Osteoblast (primary cell): Measurements from ENCODE around the gene EPS8L2. TPM values are rescaled to one million over a fixed set of nuclear protein-coding genes. Genes with fewer than 3 reads are reported as not detected.
A peak's percentile ranks its signal among the peaks of the same experiment; 100 is the strongest.

Experiments
- DNase-seq: peaks from one replicate; pipeline ENCODE4 v3.0.0; 2011; ENCODE audit warnings: low spot score, mixed read lengths; ENCODE audit not compliant: insufficient read length; ENCODE audit errors: missing footprints
- H2AFZ ChIP-seq: 2 replicates; pipeline ENCODE4 v1.6.0; 2011; ENCODE audit warnings: mild to moderate bottlenecking, low read length
- H3K27ac ChIP-seq: 2 replicates; pipeline ENCODE4 v1.5.1; 2011; ENCODE audit warnings: mild to moderate bottlenecking, low read depth, low read length, moderate library complexity
- H3K27me3 ChIP-seq: 2 replicates; pipeline ENCODE4 v1.6.0; 2012; ENCODE audit warnings: mild to moderate bottlenecking, control low read depth, inconsistent platforms, low read length, moderate library complexity; ENCODE audit not compliant: insufficient read depth
- H3K36me3 ChIP-seq: 2 replicates; pipeline ENCODE4 v1.5.1; 2011; ENCODE audit warnings: mild to moderate bottlenecking, low read length, control low read depth, moderate library complexity; ENCODE audit not compliant: insufficient read depth
- H3K4me1 ChIP-seq: 2 replicates; pipeline ENCODE4 v1.5.1; 2011; ENCODE audit warnings: mild to moderate bottlenecking, low read length, control low read depth, moderate library complexity; ENCODE audit not compliant: insufficient read depth
- H3K4me2 ChIP-seq: 2 replicates; pipeline ENCODE4 v1.6.0; 2011; ENCODE audit warnings: mild to moderate bottlenecking, low read length; ENCODE audit not compliant: insufficient read depth
- H3K4me3 ChIP-seq: fragments of 200-600 bp; sonication (generic); 3 replicates; pipeline ENCODE4 v1.5.1; 2012; ENCODE audit warnings: mild to moderate bottlenecking, low read length, inconsistent platforms; ENCODE audit not compliant: insufficient read depth
- H3K79me2 ChIP-seq: 2 replicates; pipeline ENCODE4 v1.6.0; 2012; ENCODE audit warnings: mild to moderate bottlenecking, low read length, control low read depth, inconsistent platforms; ENCODE audit not compliant: insufficient read depth
- H3K9me3 ChIP-seq: 2 replicates; pipeline ENCODE4 v1.5.1; 2011; ENCODE audit warnings: low read depth, low read length, control low read depth
- H4K20me1 ChIP-seq: 2 replicates; pipeline ENCODE4 v1.6.0; 2012; ENCODE audit warnings: mild to moderate bottlenecking, low read length, control low read depth; ENCODE audit not compliant: insufficient read depth
- total RNA-seq: library from RNA; depleted of rRNA; stranded (reverse); fragments of >200 nt; gene quantifications from 2 replicates; pipeline ENCODE4 v1.2.3, GENCODE V29; 2012
- TF ChIP-seq, protein P1 (sequence below): IDR thresholded peaks from 2 replicates; pipeline ENCODE4 v1.5.1; 2011; ENCODE audit warnings: mild to moderate bottlenecking, low read depth, low read length, moderate library complexity; ENCODE audit errors: extremely low read depth

The EPS8L2 gene
- total RNA-seq, 1 donor: 29.7 TPM

DNA sequence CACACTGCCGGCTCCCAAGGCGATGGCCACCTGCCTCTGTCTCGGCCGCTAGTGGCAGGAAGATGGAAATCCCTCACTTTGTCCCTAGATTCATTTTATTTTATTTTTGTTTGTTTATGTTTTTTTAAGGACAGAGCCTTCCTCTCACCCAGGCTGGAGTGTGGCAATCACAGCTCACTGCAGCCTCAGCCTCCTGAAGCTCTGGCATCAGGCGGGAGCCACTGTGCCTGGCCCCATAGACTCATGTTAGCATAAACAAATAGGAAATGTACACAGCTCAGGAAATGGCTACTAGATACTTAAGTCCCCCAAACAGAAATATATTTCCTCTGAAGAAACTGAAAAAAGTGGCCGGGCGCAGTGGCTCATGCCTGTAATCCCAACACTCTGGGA lies 6.9 kb upstream of the EPS8L2 start:
- no peak overlapping the region for H3K27ac ChIP-seq
- TF ChIP-seq, protein P1, sequence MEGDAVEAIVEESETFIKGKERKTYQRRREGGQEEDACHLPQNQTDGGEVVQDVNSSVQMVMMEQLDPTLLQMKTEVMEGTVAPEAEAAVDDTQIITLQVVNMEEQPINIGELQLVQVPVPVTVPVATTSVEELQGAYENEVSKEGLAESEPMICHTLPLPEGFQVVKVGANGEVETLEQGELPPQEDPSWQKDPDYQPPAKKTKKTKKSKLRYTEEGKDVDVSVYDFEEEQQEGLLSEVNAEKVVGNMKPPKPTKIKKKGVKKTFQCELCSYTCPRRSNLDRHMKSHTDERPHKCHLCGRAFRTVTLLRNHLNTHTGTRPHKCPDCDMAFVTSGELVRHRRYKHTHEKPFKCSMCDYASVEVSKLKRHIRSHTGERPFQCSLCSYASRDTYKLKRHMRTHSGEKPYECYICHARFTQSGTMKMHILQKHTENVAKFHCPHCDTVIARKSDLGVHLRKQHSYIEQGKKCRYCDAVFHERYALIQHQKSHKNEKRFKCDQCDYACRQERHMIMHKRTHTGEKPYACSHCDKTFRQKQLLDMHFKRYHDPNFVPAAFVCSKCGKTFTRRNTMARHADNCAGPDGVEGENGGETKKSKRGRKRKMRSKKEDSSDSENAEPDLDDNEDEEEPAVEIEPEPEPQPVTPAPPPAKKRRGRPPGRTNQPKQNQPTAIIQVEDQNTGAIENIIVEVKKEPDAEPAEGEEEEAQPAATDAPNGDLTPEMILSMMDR: no peak
- H4K20me1 ChIP-seq: peaks cover 21% of the 10 kb centered on the region
- no peak for DNase-seq
- peaks cover 33% of the 10 kb centered on the region for H3K4me1 ChIP-seq
- no peaks in the 10 kb centered on the region for H3K9me3 ChIP-seq
- H3K36me3 ChIP-seq: peaks cover 11% of the 10 kb centered on the region
- H3K4me3 ChIP-seq: no peak overlapping the region
- H2AFZ ChIP-seq: no peak overlapping the region
- no peak overlapping the region for H3K4me2 ChIP-seq
- no peaks in the 10 kb centered on the region for H3K27me3 ChIP-seq
- H3K79me2 ChIP-seq: peaks cover 40% of the 10 kb centered on the region

DNA sequence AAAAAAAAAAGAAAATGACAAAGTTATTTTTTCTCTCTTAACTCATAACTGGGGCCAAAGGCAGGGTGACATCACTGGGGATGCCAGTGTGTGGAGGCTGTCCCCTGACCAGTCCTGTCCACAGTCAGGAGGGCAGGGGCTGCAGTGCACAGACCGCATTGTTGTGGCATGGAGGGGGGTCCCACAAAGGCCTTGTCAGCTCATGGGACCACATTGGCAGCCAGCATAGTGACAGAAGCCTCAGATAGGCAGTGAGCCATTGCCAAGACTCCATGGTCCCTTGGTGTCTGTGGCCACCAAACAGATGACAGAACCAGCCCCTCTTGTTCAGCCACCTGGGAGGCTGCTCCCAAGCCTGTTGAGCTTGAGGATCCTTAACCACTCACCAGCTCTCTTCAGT lies 6.3 kb upstream of the EPS8L2 start:
- Histone ChIP-seq H3K27me3 (no peaks in the 10 kb centered on the region), H4K20me1 (peaks cover 21% of the 10 kb centered on the region), H3K36me3 (peaks cover 11% of the 10 kb centered on the region), H3K4me1 (peaks cover 30% of the 10 kb centered on the region), H3K4me3 (no peak overlapping the region), H3K4me2 (no peak overlapping the region), H3K27ac (no peak overlapping the region), H3K79me2 (peaks cover 38% of the 10 kb centered on the region), H2AFZ (no peak overlapping the region), H3K9me3 (no peaks in the 10 kb centered on the region)
- no peak for DNase-seq
- TF ChIP-seq, protein P1: no peak

DNA sequence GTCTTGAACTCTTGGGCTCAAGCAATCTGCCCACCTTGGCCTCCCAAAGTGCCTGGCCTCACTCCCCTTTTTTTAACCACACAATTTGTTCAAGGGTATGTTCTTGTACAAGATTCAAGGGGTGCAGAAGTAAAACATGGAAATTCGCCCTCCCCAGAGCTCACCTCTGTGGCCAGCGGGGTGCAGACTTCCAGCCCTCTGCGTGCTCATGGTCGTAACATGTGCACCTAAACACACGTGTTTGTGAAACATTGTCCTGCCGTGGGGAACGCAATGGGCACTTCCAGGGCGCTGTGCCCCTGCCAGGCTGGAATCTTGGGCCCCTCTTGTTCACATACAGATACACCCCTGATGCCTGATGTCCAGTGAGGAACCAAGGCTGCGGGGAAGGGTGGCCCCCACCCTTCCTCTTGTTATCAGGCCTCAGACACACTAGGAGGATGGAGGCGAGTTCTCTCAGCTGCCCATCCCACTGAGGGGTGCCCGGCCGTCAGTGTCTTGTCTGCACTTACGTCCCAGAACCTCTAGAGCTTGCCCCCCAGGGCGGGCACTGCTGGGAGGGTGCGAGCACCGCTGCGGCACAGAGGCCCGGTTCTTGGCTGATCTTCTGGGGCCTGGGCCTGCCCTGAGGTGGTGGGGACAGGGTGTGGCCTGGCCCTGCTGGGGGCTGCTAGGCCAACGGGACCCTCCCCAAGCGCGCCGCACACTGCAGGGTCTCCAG lies 4.1 kb upstream of the EPS8L2 start:
- H3K27ac ChIP-seq: no peak overlapping the region
- peak; percentile 65 for DNase-seq
- no peaks in the 10 kb centered on the region for H3K27me3 ChIP-seq
- H3K4me1 ChIP-seq: peaks cover 26% of the 10 kb centered on the region
- H3K36me3 ChIP-seq: peaks cover 11% of the 10 kb centered on the region
- no peak overlapping the region for H3K4me2 ChIP-seq
- H4K20me1 ChIP-seq: peaks cover 21% of the 10 kb centered on the region
- H3K79me2 ChIP-seq: peaks cover 40% of the 10 kb centered on the region
- TF ChIP-seq, protein P1: no peak
- H2AFZ ChIP-seq: no peak overlapping the region
- no peaks in the 10 kb centered on the region for H3K9me3 ChIP-seq
- H3K4me3 ChIP-seq: no peak overlapping the region

DNA sequence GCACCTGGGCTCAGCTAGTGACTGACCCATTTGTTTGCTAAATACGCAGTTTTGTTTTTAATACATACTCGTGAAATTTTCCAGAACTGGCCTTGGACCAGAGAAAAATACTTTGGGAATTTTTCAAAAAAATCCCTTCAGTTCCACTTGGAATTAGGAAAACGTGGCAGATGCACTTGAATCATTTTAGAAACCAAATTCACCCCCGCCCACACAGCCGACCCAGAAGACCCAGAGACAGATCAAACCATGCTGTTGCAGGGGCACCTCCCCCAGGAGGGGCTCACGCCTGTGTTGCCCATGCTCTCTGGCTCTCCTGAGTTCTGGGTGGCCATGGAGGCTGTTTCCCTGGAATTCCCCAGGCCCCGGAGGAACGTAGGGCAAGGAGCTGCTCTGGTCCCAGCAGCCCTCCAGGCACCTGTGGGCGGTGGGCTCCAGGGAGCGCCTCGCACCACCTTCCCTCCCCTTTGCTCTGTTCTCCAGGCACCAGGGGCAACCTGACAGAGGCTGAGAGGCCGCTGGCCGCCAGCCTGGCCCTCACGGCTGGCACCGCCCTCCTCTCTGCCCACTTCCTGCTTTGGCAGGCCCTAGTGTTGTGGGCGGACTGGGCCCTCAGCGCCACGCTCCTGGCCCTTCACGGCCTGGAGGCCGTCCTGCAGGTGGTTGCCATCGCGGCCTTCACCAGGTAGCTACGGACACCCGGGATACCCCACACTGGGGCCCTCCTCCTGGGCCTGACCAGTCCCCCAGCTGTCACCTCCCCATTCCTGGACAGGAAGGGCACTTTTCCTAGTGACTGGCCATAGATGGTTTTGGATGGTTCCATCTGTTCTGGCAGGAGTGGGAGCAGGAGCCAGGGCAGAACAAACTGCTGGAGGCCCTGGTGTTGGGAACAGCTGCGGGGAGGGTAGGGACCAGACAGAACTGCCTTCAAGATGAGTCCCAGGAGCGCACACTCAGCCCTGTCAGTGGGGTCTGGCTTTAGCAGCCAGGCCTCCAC lies 3.3 kb upstream of the EPS8L2 start:
- Histone ChIP-seq H4K20me1 (peaks cover 17% of the 10 kb centered on the region), H3K4me3 (no peak overlapping the region), H3K4me2 (peak overlapping the region; percentile 13), H3K36me3 (peaks cover 11% of the 10 kb centered on the region), H3K27me3 (no peaks in the 10 kb centered on the region), H3K9me3 (no peaks in the 10 kb centered on the region), H3K4me1 (peaks cover 21% of the 10 kb centered on the region), H2AFZ (no peak overlapping the region), H3K79me2 (peaks cover 38% of the 10 kb centered on the region), H3K27ac (no peak overlapping the region)
- TF ChIP-seq, protein P1: no peak
- DNase-seq: peak; percentile 92
